NCI-H1694 (cell line): ENCODE results near the gene SINHCAF.
A peak's percentile ranks its signal among the peaks of the same experiment; 100 is the strongest.
"Not testable (repeated sequence)": the region's sequence is repeated elsewhere in the genome, so short reads cannot be mapped to it uniquely, and the experiment has no call there.

Source experiments
- DNase-seq: peaks from one replicate; lab custom pipeline; 2025; lab: John Stamatoyannopoulos, UW

SINHCAF gene

GRCh38 chr12:31260840-31261239, 65.1 kb downstream of the SINHCAF start:
- DNase-seq, result no peak

- DNase-seq, result no peak
These were observed 66.6 kb downstream of the SINHCAF start for GRCh38 chr12:31259136-31259886.

GRCh38 chr12:31257784-31258183, 68.2 kb downstream of the SINHCAF start:
- DNase-seq, result no peak

- DNase-seq, result not testable (repeated sequence)
These were observed 74.0 kb downstream of the SINHCAF start for GRCh38 chr12:31251707-31252611.

GRCh38 chr12:31250179-31250578, 75.8 kb downstream of the SINHCAF start:
- no peak for DNase-seq

GRCh38 chr12:31249356-31249755, 76.6 kb downstream of the SINHCAF start:
- no peak for DNase-seq

- no peak for DNase-seq
These were observed 77.1 kb downstream of the SINHCAF start for GRCh38 chr12:31248815-31249214.

- DNase-seq, result no peak
These were observed 77.6 kb downstream of the SINHCAF start for GRCh38 chr12:31248337-31248736.

GRCh38 chr12:31246470-31246850, 79.5 kb downstream of the SINHCAF start:
- no peak for DNase-seq

- peak; percentile 27 for DNase-seq
These were observed 80.0 kb downstream of the SINHCAF start for GRCh38 chr12:31245822-31246469.

- not testable (repeated sequence) for DNase-seq
These were observed 83.5 kb downstream of the SINHCAF start for GRCh38 chr12:31242418-31242817.

- DNase-seq, result peak; percentile 92
These were observed 87.1 kb downstream of the SINHCAF start for GRCh38 chr12:31238764-31239387.

- DNase-seq, result not testable (repeated sequence)
These were observed 87.6 kb downstream of the SINHCAF start for GRCh38 chr12:31238333-31238732.

- no peak for DNase-seq
These were observed 88.8 kb downstream of the SINHCAF start for GRCh38 chr12:31236998-31237637.

- no peak for DNase-seq
These were observed 90.0 kb downstream of the SINHCAF start for GRCh38 chr12:31235868-31236395.

GRCh38 chr12:31234955-31235867, 90.7 kb downstream of the SINHCAF start:
- peak; percentile 85 for DNase-seq

GRCh38 chr12:31234053-31234840, 91.7 kb downstream of the SINHCAF start:
- no peak for DNase-seq

- no peak for DNase-seq
These were observed 92.8 kb downstream of the SINHCAF start for GRCh38 chr12:31233061-31233730.
